DND-41 (cell line): ENCODE measurements around the gene HPRT1.

Experiments
- EZH2 ChIP-seq: IDR thresholded peaks from 3 replicates; pipeline ENCODE4 v1.6.1; 2012; ENCODE audit warnings: borderline replicate concordance, low read depth, mild to moderate bottlenecking, moderate library complexity, low read length, inconsistent platforms; ENCODE audit not compliant: severe bottlenecking
- TF ChIP-seq, protein P1 (sequence below): IDR thresholded peaks from 2 replicates; pipeline ENCODE4 v1.5.1; 2012; ENCODE audit warnings: borderline replicate concordance, low read length, moderate library complexity, mild to moderate bottlenecking; ENCODE audit not compliant: poor library complexity, severe bottlenecking; ENCODE audit errors: extremely low read depth

DNA sequence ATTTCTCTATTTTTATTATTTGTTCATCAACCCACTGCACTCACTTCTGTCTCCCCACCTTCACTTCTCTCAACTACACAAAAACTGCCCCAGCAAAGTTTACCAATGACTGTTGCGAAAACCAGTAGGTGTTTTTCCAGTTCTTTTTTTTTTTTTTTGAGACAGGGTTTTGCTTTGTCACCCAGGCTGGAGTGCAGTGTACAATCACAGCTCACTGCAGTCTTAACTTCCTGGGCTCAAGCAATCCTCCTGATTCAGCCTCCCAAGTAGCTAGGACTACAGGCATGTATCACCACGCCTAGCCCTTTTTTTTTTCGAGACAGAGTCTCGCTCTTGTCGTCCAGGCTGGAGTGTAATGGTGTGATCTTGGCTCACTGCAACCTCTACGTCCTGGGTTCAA, 24.1 kb upstream of the HPRT1 start:
- TF ChIP-seq, protein P1, sequence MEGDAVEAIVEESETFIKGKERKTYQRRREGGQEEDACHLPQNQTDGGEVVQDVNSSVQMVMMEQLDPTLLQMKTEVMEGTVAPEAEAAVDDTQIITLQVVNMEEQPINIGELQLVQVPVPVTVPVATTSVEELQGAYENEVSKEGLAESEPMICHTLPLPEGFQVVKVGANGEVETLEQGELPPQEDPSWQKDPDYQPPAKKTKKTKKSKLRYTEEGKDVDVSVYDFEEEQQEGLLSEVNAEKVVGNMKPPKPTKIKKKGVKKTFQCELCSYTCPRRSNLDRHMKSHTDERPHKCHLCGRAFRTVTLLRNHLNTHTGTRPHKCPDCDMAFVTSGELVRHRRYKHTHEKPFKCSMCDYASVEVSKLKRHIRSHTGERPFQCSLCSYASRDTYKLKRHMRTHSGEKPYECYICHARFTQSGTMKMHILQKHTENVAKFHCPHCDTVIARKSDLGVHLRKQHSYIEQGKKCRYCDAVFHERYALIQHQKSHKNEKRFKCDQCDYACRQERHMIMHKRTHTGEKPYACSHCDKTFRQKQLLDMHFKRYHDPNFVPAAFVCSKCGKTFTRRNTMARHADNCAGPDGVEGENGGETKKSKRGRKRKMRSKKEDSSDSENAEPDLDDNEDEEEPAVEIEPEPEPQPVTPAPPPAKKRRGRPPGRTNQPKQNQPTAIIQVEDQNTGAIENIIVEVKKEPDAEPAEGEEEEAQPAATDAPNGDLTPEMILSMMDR: no peak
- no peak for TF ChIP-seq EZH2
